ENCODE data around the gene SHISA7.

DNA sequence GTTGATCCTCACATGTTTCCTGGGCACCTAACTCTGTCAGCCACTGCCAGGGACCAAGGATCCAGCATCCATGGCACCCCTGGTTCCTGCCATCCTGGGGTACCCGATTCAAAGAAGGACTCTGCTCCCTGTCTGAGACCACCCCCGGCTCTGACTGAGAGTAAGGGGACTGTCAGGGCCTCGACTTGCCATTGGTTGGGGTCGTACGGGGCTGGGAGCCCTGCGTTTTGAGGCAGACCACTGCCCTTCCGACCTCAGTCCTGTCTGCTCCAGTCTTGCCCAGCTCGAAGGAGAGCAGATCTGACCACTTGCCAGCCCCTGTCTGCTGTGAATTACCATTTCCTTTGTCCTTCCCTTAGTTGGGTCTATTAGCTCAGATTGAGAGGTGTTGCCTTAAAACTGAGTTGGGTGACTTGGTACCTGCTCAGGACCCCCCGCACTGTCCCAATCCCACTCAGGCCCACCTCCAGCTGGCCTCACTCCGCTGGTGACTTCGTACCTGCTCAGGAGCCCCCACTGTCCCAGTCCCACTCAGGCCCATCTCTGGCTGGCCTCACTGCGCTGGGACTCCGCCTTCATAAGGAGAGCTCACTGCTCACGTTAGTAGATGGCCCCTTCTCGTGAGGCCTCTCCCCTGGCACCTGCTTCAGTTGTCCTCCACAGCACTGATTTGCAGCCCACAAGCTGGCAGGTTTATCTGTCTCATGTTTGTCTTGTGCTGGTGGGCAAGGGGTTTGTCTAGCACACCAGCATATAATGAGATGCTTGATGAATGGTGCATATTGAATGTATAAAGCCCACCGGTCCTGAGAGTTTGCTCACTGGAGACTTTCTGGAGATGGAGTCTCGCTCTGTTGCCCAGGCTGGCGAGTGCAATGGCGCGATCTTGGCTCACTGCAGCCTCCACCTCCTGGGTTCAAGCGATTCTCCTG lies 53.4 kb downstream of the SHISA7 start:
- TF ChIP-seq EZH2 (IDR thresholded peaks at IDR 0.05; ENCODE audit: insufficient read depth, poor library complexity, severe bottlenecking) (no peak), EZH2phosphoT487 (IDR thresholded peaks at IDR 0.05; ENCODE audit: insufficient read depth, low read depth) (no peak)
